PFSK-1 (cell line): ENCODE data around the gene RUNX1.

ENCODE experiments used
- FOXP2 ChIP-seq: optimal IDR thresholded peaks from 2 replicates; pipeline ENCODE3; 2011; ENCODE audit warnings: borderline replicate concordance, control low read depth, inconsistent platforms; ENCODE audit not compliant: insufficient read depth; ENCODE audit errors: extremely low read length, extremely low read depth
- POLR2AphosphoS5 ChIP-seq: IDR thresholded peaks from 2 replicates; pipeline ENCODE4 v1.6.1; 2012; ENCODE audit warnings: low read depth, mild to moderate bottlenecking, control low read depth, low read length, moderate library complexity
- REST ChIP-seq, 2 experiments: IDR thresholded peaks; 2 replicates each; pipeline versions ENCODE4 v1.6.1 to v1.8.0; 2011 to 2012; ENCODE audit warnings: low read depth in 2 of 2, low read length in 2 of 2, control low read depth in 1 of 2, inconsistent platforms in 1 of 2, mild to moderate bottlenecking in 1 of 2, moderate library complexity in 1 of 2; ENCODE audit not compliant: insufficient read depth in 1 of 2
- SIN3A ChIP-seq: IDR thresholded peaks from 2 replicates; pipeline ENCODE4 v1.6.1; 2012; ENCODE audit warnings: mild to moderate bottlenecking, low read length, moderate library complexity, borderline replicate concordance; ENCODE audit not compliant: insufficient read depth
- TAF1 ChIP-seq: IDR thresholded peaks from 2 replicates; pipeline ENCODE4 v1.6.1; 2012; ENCODE audit warnings: low read length, control low read depth, borderline replicate concordance; ENCODE audit not compliant: insufficient read depth

Gene RUNX1

GRCh38 chr21:35048183-35048601 lies 910 bp downstream of the RUNX1 start:
- no peak for TF ChIP-seq TAF1
- no peak for TF ChIP-seq POLR2AphosphoS5
- TF ChIP-seq FOXP2: no peak
- TF ChIP-seq SIN3A: no peak
- no peak for TF ChIP-seq REST (IDR thresholded peaks at IDR 0.05; ENCODE audit: insufficient read depth in 1 of 2, low read depth in 2 of 2, low read length in 2 of 2)

- TF ChIP-seq TAF1 (0 out of 2 replicates have a peak, but pooled peaks have one; percentile 20), FOXP2 (no peak)
These were observed 2.2 kb downstream of the RUNX1 start for GRCh38 chr21:35046880-35047229.

- TF ChIP-seq REST (IDR thresholded peaks at IDR 0.05; ENCODE audit: insufficient read depth in 1 of 2, low read depth in 2 of 2, low read length in 2 of 2): no peak
- TF ChIP-seq FOXP2: no peak
These were observed 2.9 kb downstream of the RUNX1 start for GRCh38 chr21:35046263-35046624.

- no peak for TF ChIP-seq POLR2AphosphoS5
These were observed 3.4 kb downstream of the RUNX1 start for GRCh38 chr21:35045542-35046262.

- TF ChIP-seq FOXP2 (no peak), POLR2AphosphoS5 (no peak), SIN3A (no peak), TAF1 (no peak), REST (IDR thresholded peaks at IDR 0.05; ENCODE audit: insufficient read depth in 1 of 2, low read depth in 2 of 2, low read length in 2 of 2) (no peak)
These were observed 4.1 kb downstream of the RUNX1 start for GRCh38 chr21:35044770-35045541.

GRCh38 chr21:35044128-35044527 lies 5.0 kb downstream of the RUNX1 start:
- TF ChIP-seq POLR2AphosphoS5 (no peak), REST (IDR thresholded peaks at IDR 0.05; ENCODE audit: insufficient read depth in 1 of 2, low read depth in 2 of 2, low read length in 2 of 2) (no peak), SIN3A (no peak), TAF1 (no peak)
